ENCODE measurements around the gene SPOCK1.

SPOCK1 gene

GRCh38 chr5:137141779-137142178 lies 357.3 kb downstream of the SPOCK1 start:
- TF ChIP-seq CTCF (IDR thresholded peaks at IDR 0.05): no peak

GRCh38 chr5:137136991-137137632 lies 362.0 kb downstream of the SPOCK1 start:
- TF ChIP-seq CTCF (IDR thresholded peaks at IDR 0.05): no peak

- TF ChIP-seq CTCF (IDR thresholded peaks at IDR 0.05): no peak
Measured at GRCh38 chr5:137134920-137135532, 364.1 kb downstream of the SPOCK1 start.

GRCh38 chr5:137129886-137130680 lies 369.0 kb downstream of the SPOCK1 start:
- no peak for TF ChIP-seq CTCF (IDR thresholded peaks at IDR 0.05)

- TF ChIP-seq CTCF (IDR thresholded peaks at IDR 0.05): no peak
Measured at GRCh38 chr5:137128012-137128411, 371.1 kb downstream of the SPOCK1 start.

GRCh38 chr5:137126829-137127228 lies 372.3 kb downstream of the SPOCK1 start:
- TF ChIP-seq CTCF (IDR thresholded peaks at IDR 0.05): no peak

GRCh38 chr5:137122558-137122957 lies 376.6 kb downstream of the SPOCK1 start:
- TF ChIP-seq CTCF (IDR thresholded peaks at IDR 0.05): no peak
